GM23338 (cell line): ENCODE data around the gene CAMSAP2. TPM values are rescaled to one million over a fixed set of nuclear protein-coding genes. Genes with fewer than 3 reads are reported as not detected.

ENCODE experiments used
- ATAC-seq: fragments of 200-7000 bp; cut with Tn5 transposase; 3 replicates; pipeline ENCODE4 v1.9.1; 2020
- DNase-seq: peaks from one replicate; pipeline ENCODE4 v3.0.0-alpha.2; 2015; ENCODE audit warnings: low spot score
- H2AFZ ChIP-seq: fragments of 200-600 bp; sonication (generic); 2 replicates; pipeline ENCODE4 v1.8.0; 2016; ENCODE audit warnings: antibody characterized with exemption, mild to moderate bottlenecking, moderate library complexity
- H3F3A ChIP-seq: fragments of 200-600 bp; sonication (generic); replicated peaks from 2 replicates; pipeline ENCODE4 v1.8.0; 2017; ENCODE audit warnings: antibody characterized with exemption, mixed run types, low read depth
- H3K27ac ChIP-seq: fragments of 200-600 bp; sonication (generic); 2 replicates; pipeline ENCODE4 v1.6.1; 2016; ENCODE audit warnings: low read depth
- H3K27me3 ChIP-seq: fragments of 200-600 bp; sonication (generic); 2 replicates; pipeline ENCODE4 v1.8.0; 2016; ENCODE audit warnings: mild to moderate bottlenecking, mixed run types, moderate library complexity; ENCODE audit not compliant: insufficient read depth
- H3K36me3 ChIP-seq: fragments of 200-600 bp; sonication (generic); 2 replicates; pipeline ENCODE4 v1.8.0; 2016; ENCODE audit warnings: mild to moderate bottlenecking; ENCODE audit not compliant: insufficient read depth
- H3K4me1 ChIP-seq: fragments of 200-600 bp; sonication (generic); 2 replicates; pipeline ENCODE4 v1.8.0; 2016; ENCODE audit warnings: mild to moderate bottlenecking, moderate library complexity; ENCODE audit not compliant: insufficient read depth
- H3K4me2 ChIP-seq: fragments of 200-600 bp; sonication (generic); 2 replicates; pipeline ENCODE4 v1.7.1; 2017; ENCODE audit warnings: mixed run types
- H3K4me3 ChIP-seq: fragments of 200-600 bp; sonication (generic); 2 replicates; pipeline ENCODE4 v1.6.1; 2016; ENCODE audit warnings: mixed run types
- H3K79me2 ChIP-seq: fragments of 200-600 bp; sonication (generic); replicated peaks from 2 replicates; pipeline ENCODE4 v1.8.0; 2017; ENCODE audit warnings: mild to moderate bottlenecking; ENCODE audit not compliant: insufficient read depth
- H3K9me2 ChIP-seq: fragments of 200-600 bp; sonication (generic); 2 replicates; pipeline ENCODE4 v1.8.0; 2017; ENCODE audit not compliant: insufficient read depth
- H4K20me1 ChIP-seq: fragments of 200-600 bp; sonication (generic); replicated peaks from 2 replicates; pipeline ENCODE4 v1.8.0; 2017; ENCODE audit warnings: mild to moderate bottlenecking; ENCODE audit not compliant: insufficient read depth
- H3K27ac Mint-ChIP-seq: 2 replicates; pipeline ENCODE4 v1.8.0; 2020; ENCODE audit warnings: inconsistent platforms, mild to moderate bottlenecking, moderate library complexity, mixed read lengths
- H3K27me3 Mint-ChIP-seq: 3 replicates; pipeline ENCODE4 v1.8.0; 2022; ENCODE audit warnings: low read depth, mild to moderate bottlenecking, moderate library complexity, mixed read lengths, inconsistent platforms; ENCODE audit not compliant: insufficient read depth, poor library complexity
- H3K36me3 Mint-ChIP-seq: 3 replicates; pipeline ENCODE4 v1.8.0; 2021; ENCODE audit warnings: low read depth, mild to moderate bottlenecking, inconsistent platforms, moderate library complexity, mixed read lengths
- H3K4me1 Mint-ChIP-seq: 3 replicates; pipeline ENCODE4 v1.8.0; 2020; ENCODE audit warnings: mild to moderate bottlenecking, inconsistent platforms, mixed read lengths
- H3K4me3 Mint-ChIP-seq: 3 replicates; pipeline ENCODE4 v1.8.0; 2021; ENCODE audit warnings: moderate library complexity, mild to moderate bottlenecking, inconsistent platforms, mixed read lengths
- H3K9me3 Mint-ChIP-seq: 3 replicates; pipeline ENCODE4 v1.8.0; 2020; ENCODE audit warnings: moderate library complexity, mild to moderate bottlenecking, inconsistent platforms, mixed read lengths
- EZH2 ChIP-seq: fragments of 200-600 bp; sonication (generic); IDR thresholded peaks from one replicate; pipeline ENCODE4 v1.8.0; 2017; ENCODE audit warnings: antibody characterized with exemption, mild to moderate bottlenecking, low read depth; ENCODE audit not compliant: unreplicated experiment
- EZH2phosphoT487 ChIP-seq: fragments of 200-600 bp; sonication (generic); IDR thresholded peaks from one replicate; pipeline ENCODE4 v1.8.1; 2018; ENCODE audit warnings: antibody characterized with exemption; ENCODE audit not compliant: unreplicated experiment
- JUNB ChIP-seq: IDR thresholded peaks from one replicate; pipeline ENCODE4 v1.6.1; 2016; ENCODE audit warnings: antibody characterized with exemption; ENCODE audit not compliant: unreplicated experiment
- NANOG ChIP-seq: IDR thresholded peaks from 2 replicates; pipeline ENCODE4 v1.6.1; 2016; ENCODE audit warnings: antibody characterized with exemption, borderline replicate concordance
- POLR2AphosphoS5 ChIP-seq: IDR thresholded peaks from 2 replicates; pipeline ENCODE4 v1.6.1; 2016; ENCODE audit warnings: antibody characterized with exemption, low read depth
- STAT1 ChIP-seq: IDR thresholded peaks from one replicate; pipeline ENCODE4 v1.6.1; 2016; ENCODE audit warnings: antibody characterized with exemption; ENCODE audit not compliant: unreplicated experiment
- ZNF114 ChIP-seq: fragments of 250-450 bp; sonication (Bioruptor Pico); IDR thresholded peaks from 2 replicates; pipeline ENCODE4 v1.5.0; 2020; ENCODE audit warnings: mild to moderate bottlenecking, moderate library complexity
- ZNF331 ChIP-seq: fragments of 250-450 bp; sonication (Bioruptor Pico); IDR thresholded peaks from 2 replicates; pipeline ENCODE4 v1.5.0; 2020; ENCODE audit warnings: low read depth, mild to moderate bottlenecking, moderate library complexity
- polyA plus RNA-seq: library from polyadenylated mRNA; unstranded; fragments of >200 nt; fragmentation: Nextera tagmentation; extraction: Ambion mirVana; gene quantifications from 2 replicates; pipeline ENCODE4 v1.2.1, GENCODE V29; 2016
- total RNA-seq: library from RNA; depleted of rRNA; stranded (reverse); fragments of >200 nt; shearing (Covaris generic); gene quantifications from 2 replicates; pipeline ENCODE4 v1.2.3, GENCODE V29; 2014
- TF ChIP-seq, protein P1 (sequence below): fragments of 250-450 bp; sonication (Bioruptor Pico); IDR thresholded peaks from 2 replicates; pipeline ENCODE4 v1.5.0; 2020; ENCODE audit warnings: mild to moderate bottlenecking, moderate library complexity

CAMSAP2 gene
- total and polyA plus RNA-seq, 2 experiments from 2014 or later: 9.1 to 21.3 TPM

DNA sequence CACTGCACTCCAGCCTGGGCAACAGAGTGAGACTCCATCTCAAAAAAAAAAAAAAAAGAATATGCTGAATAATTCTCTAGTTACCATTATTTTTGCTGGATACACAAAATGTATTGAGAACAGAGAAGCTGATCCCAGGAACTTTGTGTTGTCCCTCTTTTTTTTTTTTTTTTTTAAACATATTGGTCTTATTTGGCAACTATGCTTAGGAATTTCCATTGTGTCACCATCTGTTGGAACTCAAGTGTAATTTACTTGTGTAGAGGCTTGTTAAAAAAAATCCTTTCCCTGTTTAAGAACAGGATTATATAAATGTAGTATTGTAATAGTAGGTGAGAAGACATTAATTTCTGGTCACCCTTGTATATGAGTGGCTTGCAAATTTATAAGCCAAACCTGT is 28.6 kb downstream of the CAMSAP2 start (continued):
- TF ChIP-seq, protein P1, sequence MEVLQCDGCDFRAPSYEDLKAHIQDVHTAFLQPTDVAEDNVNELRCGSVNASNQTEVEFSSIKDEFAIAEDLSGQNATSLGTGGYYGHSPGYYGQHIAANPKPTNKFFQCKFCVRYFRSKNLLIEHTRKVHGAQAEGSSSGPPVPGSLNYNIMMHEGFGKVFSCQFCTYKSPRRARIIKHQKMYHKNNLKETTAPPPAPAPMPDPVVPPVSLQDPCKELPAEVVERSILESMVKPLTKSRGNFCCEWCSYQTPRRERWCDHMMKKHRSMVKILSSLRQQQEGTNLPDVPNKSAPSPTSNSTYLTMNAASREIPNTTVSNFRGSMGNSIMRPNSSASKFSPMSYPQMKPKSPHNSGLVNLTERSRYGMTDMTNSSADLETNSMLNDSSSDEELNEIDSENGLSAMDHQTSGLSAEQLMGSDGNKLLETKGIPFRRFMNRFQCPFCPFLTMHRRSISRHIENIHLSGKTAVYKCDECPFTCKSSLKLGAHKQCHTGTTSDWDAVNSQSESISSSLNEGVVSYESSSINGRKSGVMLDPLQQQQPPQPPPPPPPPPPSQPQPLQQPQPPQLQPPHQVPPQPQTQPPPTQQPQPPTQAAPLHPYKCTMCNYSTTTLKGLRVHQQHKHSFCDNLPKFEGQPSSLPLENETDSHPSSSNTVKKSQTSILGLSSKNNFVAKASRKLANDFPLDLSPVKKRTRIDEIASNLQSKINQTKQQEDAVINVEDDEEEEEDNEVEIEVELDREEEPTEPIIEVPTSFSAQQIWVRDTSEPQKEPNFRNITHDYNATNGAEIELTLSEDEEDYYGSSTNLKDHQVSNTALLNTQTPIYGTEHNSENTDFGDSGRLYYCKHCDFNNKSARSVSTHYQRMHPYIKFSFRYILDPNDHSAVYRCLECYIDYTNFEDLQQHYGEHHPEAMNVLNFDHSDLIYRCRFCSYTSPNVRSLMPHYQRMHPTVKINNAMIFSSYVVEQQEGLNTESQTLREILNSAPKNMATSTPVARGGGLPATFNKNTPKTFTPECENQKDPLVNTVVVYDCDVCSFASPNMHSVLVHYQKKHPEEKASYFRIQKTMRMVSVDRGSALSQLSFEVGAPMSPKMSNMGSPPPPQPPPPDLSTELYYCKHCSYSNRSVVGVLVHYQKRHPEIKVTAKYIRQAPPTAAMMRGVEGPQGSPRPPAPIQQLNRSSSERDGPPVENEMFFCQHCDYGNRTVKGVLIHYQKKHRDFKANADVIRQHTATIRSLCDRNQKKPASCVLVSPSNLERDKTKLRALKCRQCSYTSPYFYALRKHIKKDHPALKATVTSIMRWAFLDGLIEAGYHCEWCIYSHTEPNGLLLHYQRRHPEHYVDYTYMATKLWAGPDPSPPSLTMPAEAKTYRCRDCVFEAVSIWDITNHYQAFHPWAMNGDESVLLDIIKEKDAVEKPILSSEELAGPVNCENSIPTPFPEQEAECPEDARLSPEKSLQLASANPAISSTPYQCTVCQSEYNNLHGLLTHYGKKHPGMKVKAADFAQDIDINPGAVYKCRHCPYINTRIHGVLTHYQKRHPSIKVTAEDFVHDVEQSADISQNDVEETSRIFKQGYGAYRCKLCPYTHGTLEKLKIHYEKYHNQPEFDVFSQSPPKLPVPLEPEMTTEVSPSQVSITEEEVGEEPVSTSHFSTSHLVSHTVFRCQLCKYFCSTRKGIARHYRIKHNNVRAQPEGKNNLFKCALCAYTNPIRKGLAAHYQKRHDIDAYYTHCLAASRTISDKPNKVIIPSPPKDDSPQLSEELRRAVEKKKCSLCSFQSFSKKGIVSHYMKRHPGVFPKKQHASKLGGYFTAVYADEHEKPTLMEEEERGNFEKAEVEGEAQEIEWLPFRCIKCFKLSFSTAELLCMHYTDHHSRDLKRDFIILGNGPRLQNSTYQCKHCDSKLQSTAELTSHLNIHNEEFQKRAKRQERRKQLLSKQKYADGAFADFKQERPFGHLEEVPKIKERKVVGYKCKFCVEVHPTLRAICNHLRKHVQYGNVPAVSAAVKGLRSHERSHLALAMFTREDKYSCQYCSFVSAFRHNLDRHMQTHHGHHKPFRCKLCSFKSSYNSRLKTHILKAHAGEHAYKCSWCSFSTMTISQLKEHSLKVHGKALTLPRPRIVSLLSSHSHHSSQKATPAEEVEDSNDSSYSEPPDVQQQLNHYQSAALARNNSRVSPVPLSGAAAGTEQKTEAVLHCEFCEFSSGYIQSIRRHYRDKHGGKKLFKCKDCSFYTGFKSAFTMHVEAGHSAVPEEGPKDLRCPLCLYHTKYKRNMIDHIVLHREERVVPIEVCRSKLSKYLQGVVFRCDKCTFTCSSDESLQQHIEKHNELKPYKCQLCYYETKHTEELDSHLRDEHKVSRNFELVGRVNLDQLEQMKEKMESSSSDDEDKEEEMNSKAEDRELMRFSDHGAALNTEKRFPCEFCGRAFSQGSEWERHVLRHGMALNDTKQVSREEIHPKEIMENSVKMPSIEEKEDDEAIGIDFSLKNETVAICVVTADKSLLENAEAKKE: no peak
- no peak for TF ChIP-seq EZH2phosphoT487

GRCh38 chr1:200771625-200772555 is 33.2 kb downstream of the CAMSAP2 start:
- Histone ChIP-seq H2AFZ (no peak overlapping the region), H3K27ac (no peak overlapping the region), H3K9me2 (peaks cover 4% of the 10 kb centered on the region; the same call in 1 of the 2 replicates), H3F3A (no peaks in the 10 kb centered on the region), H3K36me3 (peaks cover 3% of the 10 kb centered on the region; the same call in 1 of the 2 replicates), H3K79me2 (0 out of 2 replicates have a peak, but pooled peaks cover 4% of the 10 kb centered on the region), H4K20me1 (no peaks in the 10 kb centered on the region; the same call in 1 of the 2 replicates), H3K4me1 (no peaks in the 10 kb centered on the region), H3K4me3 (no peak overlapping the region), H3K4me2 (no peak overlapping the region), H3K27me3 (no peaks in the 10 kb centered on the region)
- no peaks in the 10 kb centered on the region for H3K27me3 Mint-ChIP-seq
- no peak overlapping the region for H3K4me3 Mint-ChIP-seq
- ATAC-seq: no peak
- no peak overlapping the region for H3K27ac Mint-ChIP-seq
- H3K36me3 Mint-ChIP-seq: peaks cover 20% of the 10 kb centered on the region
- no peaks in the 10 kb centered on the region for H3K4me1 Mint-ChIP-seq
- no peak for DNase-seq
- no peaks in the 10 kb centered on the region for H3K9me3 Mint-ChIP-seq
- TF ChIP-seq NANOG (no peak), EZH2phosphoT487 (no peak), STAT1 (no peak), JUNB (no peak), ZNF331 (CRISPR knock-in tag) (no peak), EZH2 (no peak), ZNF114 (CRISPR knock-in tag) (no peak), POLR2AphosphoS5 (no peak)
- TF ChIP-seq, protein P1: no peak
